ENCODE results near the gene S100A4.
"Not testable (repeated sequence)": the region's sequence is repeated elsewhere in the genome, so short reads cannot be mapped to it uniquely, and the experiment has no call there.

Gene S100A4

GRCh38 chr1:153583976-153584375, 38.4 kb upstream of the S100A4 start:
- no peak overlapping the region for H3K4me3 ChIP-seq (ENCODE audit: low read length)
- TF ChIP-seq CTCF (conservative IDR thresholded peaks at IDR 0.05; ENCODE audit: low read length): no peak
- no peak for DNase-seq (ENCODE audit: low read depth)

- not testable (repeated sequence) for H3K4me3 ChIP-seq (ENCODE audit: low read length); DNase-seq (ENCODE audit: low read depth)
Measured at GRCh38 chr1:153583514-153583913, 37.9 kb upstream of the S100A4 start.

DNA sequence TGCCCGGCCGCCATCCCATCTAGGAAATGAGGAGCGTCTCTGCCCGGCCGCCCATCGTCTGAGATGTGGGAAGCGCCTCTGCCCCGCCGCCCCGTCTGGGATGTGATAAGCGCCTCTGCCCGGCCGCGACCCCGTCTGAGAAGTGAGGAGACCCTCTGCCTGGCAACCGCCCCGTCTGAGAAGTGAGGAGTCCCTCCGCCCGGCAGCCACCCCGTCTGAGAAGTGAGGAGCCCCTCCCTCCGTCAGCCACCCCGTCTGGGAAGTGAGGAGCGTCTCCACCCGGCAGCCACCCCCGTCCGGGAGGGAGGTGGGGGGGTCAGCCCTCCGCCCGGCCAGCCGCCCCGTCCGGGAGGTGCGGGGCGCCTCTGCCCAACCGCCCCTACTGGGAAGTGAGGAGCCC, 37.2 kb upstream of the S100A4 start:
- not testable (repeated sequence) for H3K4me3 ChIP-seq (ENCODE audit: low read length); DNase-seq (ENCODE audit: low read depth)

GRCh38 chr1:153578936-153579335, 33.3 kb upstream of the S100A4 start:
- no peak for TF ChIP-seq CTCF (conservative IDR thresholded peaks at IDR 0.05; ENCODE audit: low read length)
- H3K4me3 ChIP-seq (ENCODE audit: low read length): no peak overlapping the region
- DNase-seq (ENCODE audit: low read depth): no peak

GRCh38 chr1:153578490-153578889, 32.9 kb upstream of the S100A4 start:
- no peak overlapping the region for H3K4me3 ChIP-seq (ENCODE audit: low read length)
- DNase-seq (ENCODE audit: low read depth): peak; percentile 73
- no peak for TF ChIP-seq CTCF (conservative IDR thresholded peaks at IDR 0.05; ENCODE audit: low read length)

DNA sequence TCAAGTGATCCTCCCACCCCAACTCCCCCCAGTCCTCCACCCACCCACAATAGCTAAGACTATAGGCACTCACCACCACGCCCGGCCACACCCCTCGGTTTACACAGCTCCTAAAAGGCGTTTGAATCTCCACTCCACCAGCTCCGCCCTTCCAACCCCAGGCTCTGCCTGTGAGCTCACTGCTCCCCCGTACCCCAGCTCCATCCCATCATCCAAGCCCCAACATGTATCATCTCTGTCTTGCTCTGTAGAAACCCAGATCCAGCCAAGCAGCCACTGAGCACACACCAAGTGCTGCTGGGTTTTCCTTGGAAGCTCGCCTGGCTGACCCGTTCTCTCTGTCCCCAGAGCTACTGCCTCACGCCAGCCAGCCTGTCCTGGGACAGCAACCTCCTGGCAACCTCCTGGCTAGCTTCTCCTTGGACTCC, 32.0 kb upstream of the S100A4 start:
- DNase-seq (ENCODE audit: low read depth): no peak
- no peak for TF ChIP-seq CTCF (conservative IDR thresholded peaks at IDR 0.05; ENCODE audit: low read length)
- no peak overlapping the region for H3K4me3 ChIP-seq (ENCODE audit: low read length)

DNA sequence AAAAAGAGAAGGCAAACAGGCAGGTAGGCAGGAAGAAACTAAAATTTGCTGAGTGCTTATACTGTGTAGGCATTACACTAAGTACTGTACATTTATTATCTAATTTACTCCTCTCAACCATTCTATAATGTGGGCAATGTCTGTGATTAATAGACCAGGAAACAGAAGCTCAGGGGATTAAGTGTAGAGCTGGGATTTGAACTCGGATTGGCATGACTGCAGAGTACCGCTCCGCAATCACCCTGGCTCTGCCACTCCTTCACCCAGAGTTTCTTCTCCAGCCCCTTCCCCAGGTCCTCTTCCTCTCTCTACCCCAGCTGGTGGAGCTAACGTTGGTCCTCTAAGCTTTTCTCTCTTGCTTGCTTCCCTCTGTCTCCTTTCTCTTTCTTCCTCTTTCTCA, 31.5 kb upstream of the S100A4 start:
- no peak for DNase-seq (ENCODE audit: low read depth)
- TF ChIP-seq CTCF (conservative IDR thresholded peaks at IDR 0.05; ENCODE audit: low read length): no peak
- H3K4me3 ChIP-seq (ENCODE audit: low read length): no peak overlapping the region

- not testable (repeated sequence) for H3K4me3 ChIP-seq (ENCODE audit: low read length); DNase-seq (ENCODE audit: low read depth)
Measured at GRCh38 chr1:153575497-153575896, 29.9 kb upstream of the S100A4 start.

DNA sequence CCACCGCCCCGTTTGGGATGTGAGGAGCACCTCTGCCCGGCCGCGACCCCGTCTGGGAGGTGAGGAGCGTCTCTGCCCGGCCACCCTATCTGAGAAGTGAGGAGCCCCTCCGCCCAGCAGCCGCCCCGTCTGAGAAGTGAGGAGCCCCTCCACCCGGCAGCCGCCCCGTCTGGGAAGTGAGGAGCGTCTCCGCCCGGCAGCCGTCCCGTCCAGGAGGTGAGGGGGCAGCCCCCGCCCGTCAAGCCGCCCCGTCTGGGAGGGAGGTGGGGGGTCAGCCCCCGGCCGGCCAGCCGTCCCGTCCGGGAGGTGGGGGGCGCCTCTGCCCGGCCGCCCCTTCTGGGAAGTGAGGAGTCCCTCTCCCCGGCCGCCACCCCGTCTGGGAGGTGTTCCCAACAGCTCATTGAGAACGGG, 29.5 kb upstream of the S100A4 start:
- H3K4me3 ChIP-seq (ENCODE audit: low read length); DNase-seq (ENCODE audit: low read depth): not testable (repeated sequence)

- H3K4me3 ChIP-seq (ENCODE audit: low read length): no peak overlapping the region
- DNase-seq (ENCODE audit: low read depth): no peak
- no peak for TF ChIP-seq CTCF (conservative IDR thresholded peaks at IDR 0.05; ENCODE audit: low read length)
Measured at GRCh38 chr1:153573351-153573750, 27.7 kb upstream of the S100A4 start.
